ENCODE results near the gene FOXP1. TPM values are rescaled to one million over a fixed set of nuclear protein-coding genes. Genes with fewer than 3 reads are reported as not detected.
"Not testable (repeated sequence)": the region's sequence is repeated elsewhere in the genome, so short reads cannot be mapped to it uniquely, and the experiment has no call there.

The FOXP1 gene
- total and polyA plus RNA-seq, 2 experiments from 2014 or later: 121 to 132 TPM

GRCh38 chr3:71532639-71533395, 50.7 kb downstream of the FOXP1 start:
- no peak overlapping the region for H3K27ac ChIP-seq
- H3K27me3 ChIP-seq: no peaks in the 10 kb centered on the region
- H3K36me3 ChIP-seq: no peaks in the 10 kb centered on the region
- TF ChIP-seq, protein P1, sequence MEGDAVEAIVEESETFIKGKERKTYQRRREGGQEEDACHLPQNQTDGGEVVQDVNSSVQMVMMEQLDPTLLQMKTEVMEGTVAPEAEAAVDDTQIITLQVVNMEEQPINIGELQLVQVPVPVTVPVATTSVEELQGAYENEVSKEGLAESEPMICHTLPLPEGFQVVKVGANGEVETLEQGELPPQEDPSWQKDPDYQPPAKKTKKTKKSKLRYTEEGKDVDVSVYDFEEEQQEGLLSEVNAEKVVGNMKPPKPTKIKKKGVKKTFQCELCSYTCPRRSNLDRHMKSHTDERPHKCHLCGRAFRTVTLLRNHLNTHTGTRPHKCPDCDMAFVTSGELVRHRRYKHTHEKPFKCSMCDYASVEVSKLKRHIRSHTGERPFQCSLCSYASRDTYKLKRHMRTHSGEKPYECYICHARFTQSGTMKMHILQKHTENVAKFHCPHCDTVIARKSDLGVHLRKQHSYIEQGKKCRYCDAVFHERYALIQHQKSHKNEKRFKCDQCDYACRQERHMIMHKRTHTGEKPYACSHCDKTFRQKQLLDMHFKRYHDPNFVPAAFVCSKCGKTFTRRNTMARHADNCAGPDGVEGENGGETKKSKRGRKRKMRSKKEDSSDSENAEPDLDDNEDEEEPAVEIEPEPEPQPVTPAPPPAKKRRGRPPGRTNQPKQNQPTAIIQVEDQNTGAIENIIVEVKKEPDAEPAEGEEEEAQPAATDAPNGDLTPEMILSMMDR (IDR thresholded peaks at IDR 0.05; ENCODE audit: low read depth, low read length): no peak
- DNase-seq (ENCODE audit: low read depth in 1 of 2, low spot score in 1 of 2): peak in 1 of 2 donors; percentile 39
- H3K4me1 ChIP-seq (ENCODE audit: low read depth): peaks cover 8% of the 10 kb centered on the region
- no peak overlapping the region for H3K4me3 ChIP-seq
- no peaks in the 10 kb centered on the region for H3K9me3 ChIP-seq (ENCODE audit: low read depth)

GRCh38 chr3:71530903-71531530, 52.5 kb downstream of the FOXP1 start:
- DNase-seq (ENCODE audit: low read depth in 1 of 2, low spot score in 1 of 2): peak in 1 of 2 donors; percentile 80
- TF ChIP-seq, protein P1 (IDR thresholded peaks at IDR 0.05; ENCODE audit: low read depth, low read length): no peak

DNA sequence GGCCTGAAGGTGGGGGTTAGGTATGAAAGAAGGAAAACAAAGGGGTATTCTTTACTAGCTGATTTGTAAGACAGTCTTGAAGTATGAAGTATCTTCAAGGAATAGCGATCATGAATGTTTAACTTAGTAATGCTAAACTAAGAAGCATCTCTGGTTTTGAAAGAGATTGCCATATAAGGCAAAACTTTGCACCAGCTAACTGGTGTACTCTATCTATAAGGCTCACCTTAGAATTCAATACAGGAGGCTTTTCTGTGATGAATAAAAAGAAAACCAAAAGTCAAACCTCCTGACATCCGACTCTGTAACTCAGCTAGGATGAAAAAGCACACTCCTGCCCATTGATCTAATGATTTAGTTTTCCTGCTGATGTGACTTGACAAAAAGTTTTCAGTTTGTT, 54.7 kb downstream of the FOXP1 start:
- Histone ChIP-seq H3K27me3 (no peaks in the 10 kb centered on the region), H3K27ac (no peak overlapping the region), H3K4me3 (no peak overlapping the region), H3K36me3 (no peaks in the 10 kb centered on the region), H3K9me3 (ENCODE audit: low read depth) (no peaks in the 10 kb centered on the region), H3K4me1 (ENCODE audit: low read depth) (peaks cover 26% of the 10 kb centered on the region)
- DNase-seq (ENCODE audit: low read depth in 1 of 2, low spot score in 1 of 2): no peak
- TF ChIP-seq, protein P1 (IDR thresholded peaks at IDR 0.05; ENCODE audit: low read depth, low read length): no peak

More at GRCh38 chr3:71530903-71531530, 52.5 kb downstream of the FOXP1 start:
- Histone ChIP-seq H3K4me1 (ENCODE audit: low read depth) (peaks cover 8% of the 10 kb centered on the region), H3K36me3 (no peaks in the 10 kb centered on the region), H3K27ac (peak overlapping the region; percentile 58), H3K27me3 (no peaks in the 10 kb centered on the region), H3K4me3 (no peak overlapping the region), H3K9me3 (ENCODE audit: low read depth) (no peaks in the 10 kb centered on the region)

- DNase-seq (ENCODE audit: low read depth in 1 of 2, low spot score in 1 of 2); H3K27ac ChIP-seq; H3K4me3 ChIP-seq; H3K9me3 ChIP-seq (ENCODE audit: low read depth); H3K27me3 ChIP-seq; H3K36me3 ChIP-seq: not testable (repeated sequence)
- H3K4me1 ChIP-seq (ENCODE audit: low read depth): peaks cover 30% of the 10 kb centered on the region
Observed at GRCh38 chr3:71526448-71526847, 57.1 kb downstream of the FOXP1 start.

DNA sequence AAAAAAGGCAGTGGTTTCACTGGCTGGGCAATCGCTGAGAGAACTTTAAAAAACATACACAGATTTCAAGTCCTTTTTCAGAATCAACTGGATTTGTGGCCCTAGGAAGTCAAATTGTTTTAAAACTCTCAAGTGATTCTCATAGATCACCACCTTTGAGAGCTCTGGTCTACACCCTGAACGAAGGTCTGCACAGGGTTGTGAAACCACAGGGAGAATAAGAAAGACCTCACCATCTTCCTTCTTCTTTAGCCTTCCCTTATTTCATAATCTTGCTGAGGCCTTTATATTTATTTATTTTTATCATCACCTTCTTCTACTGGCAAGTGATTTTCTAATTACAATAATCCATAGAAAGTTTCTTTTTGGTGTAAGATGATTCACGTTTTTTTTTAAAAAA, 58.1 kb downstream of the FOXP1 start:
- peak overlapping the region; percentile 42 for H3K27ac ChIP-seq

More for the DNA sequence above, 58.1 kb downstream of the FOXP1 start:
- TF ChIP-seq, protein P1 (IDR thresholded peaks at IDR 0.05; ENCODE audit: low read depth, low read length): no peak
- no peak for DNase-seq (ENCODE audit: low read depth in 1 of 2, low spot score in 1 of 2)
- Histone ChIP-seq H3K4me1 (ENCODE audit: low read depth) (peaks cover 28% of the 10 kb centered on the region), H3K36me3 (no peaks in the 10 kb centered on the region), H3K4me3 (no peak overlapping the region), H3K27me3 (no peaks in the 10 kb centered on the region), H3K9me3 (ENCODE audit: low read depth) (no peaks in the 10 kb centered on the region)

Measured in cardiac muscle cell (in vitro differentiated cells and primary cell).